LNCaP clone FGC (cell line): Measurements from ENCODE around the gene SH3TC2.

Experiments used
- DNase-seq: peaks from one replicate; pipeline ENCODE4 v3.0.0-alpha.2; 2011; ENCODE audit warnings: low read depth
- H3K4me3 ChIP-seq: 2 replicates; pipeline ENCODE4 v1.5.1; 2011; ENCODE audit warnings: mild to moderate bottlenecking, low read depth, low read length, control low read depth
- CTCF ChIP-seq: IDR thresholded peaks from 2 replicates; pipeline ENCODE4 v1.5.1; 2012; ENCODE audit warnings: mild to moderate bottlenecking; ENCODE audit not compliant: control insufficient read depth, insufficient read depth; ENCODE audit errors: extremely low read depth

The SH3TC2 gene

GRCh38 chr5:149024943-149025342 is 37.9 kb downstream of the SH3TC2 start:
- TF ChIP-seq CTCF: no peak
- DNase-seq: no peak
- H3K4me3 ChIP-seq: no peak overlapping the region

GRCh38 chr5:149024477-149024876 is 38.4 kb downstream of the SH3TC2 start:
- DNase-seq: peak; percentile 84
- TF ChIP-seq CTCF: no peak
- no peak overlapping the region for H3K4me3 ChIP-seq

GRCh38 chr5:149022200-149022599 is 40.7 kb downstream of the SH3TC2 start:
- no peak overlapping the region for H3K4me3 ChIP-seq
- no peak for TF ChIP-seq CTCF
- no peak for DNase-seq

GRCh38 chr5:149019679-149020078 is 43.2 kb downstream of the SH3TC2 start:
- no peak for TF ChIP-seq CTCF
- H3K4me3 ChIP-seq: no peak overlapping the region
- DNase-seq: no peak

GRCh38 chr5:149018909-149019443 is 43.9 kb downstream of the SH3TC2 start:
- TF ChIP-seq CTCF: no peak
- peak; percentile 81 for DNase-seq

GRCh38 chr5:149017636-149018035 is 45.2 kb downstream of the SH3TC2 start:
- H3K4me3 ChIP-seq: no peak overlapping the region
- no peak for DNase-seq
- no peak for TF ChIP-seq CTCF

More at GRCh38 chr5:149018909-149019443, 43.9 kb downstream of the SH3TC2 start:
- no peak overlapping the region for H3K4me3 ChIP-seq

GRCh38 chr5:149015561-149015960 is 47.3 kb downstream of the SH3TC2 start:
- DNase-seq: no peak
- H3K4me3 ChIP-seq: no peak overlapping the region
- TF ChIP-seq CTCF: no peak
